Coronary artery (tissue), 2 donors: ENCODE measurements around the gene CYP4F3.

ENCODE experiments used
- DNase-seq: peaks from one replicate; pipeline ENCODE4 v3.0.0-alpha.2; 2017; ENCODE audit warnings: low spot score
- H3K27ac ChIP-seq, 2 donors: fragments of 200-600 bp; sonication (generic); one replicate each; pipeline ENCODE4 v1.5.1; 2016 to 2019
- H3K4me3 ChIP-seq: fragments of 200-600 bp; sonication (generic); 2 replicates; pipeline ENCODE4 v1.5.1; 2016; ENCODE audit warnings: mild to moderate bottlenecking, moderate library complexity
- TF ChIP-seq, protein P1 (sequence below): fragments of 200-600 bp; sonication (generic); IDR thresholded peaks from one replicate; pipeline ENCODE4 v1.5.1; 2019; ENCODE audit warnings: antibody characterized with exemption

Gene CYP4F3

DNA sequence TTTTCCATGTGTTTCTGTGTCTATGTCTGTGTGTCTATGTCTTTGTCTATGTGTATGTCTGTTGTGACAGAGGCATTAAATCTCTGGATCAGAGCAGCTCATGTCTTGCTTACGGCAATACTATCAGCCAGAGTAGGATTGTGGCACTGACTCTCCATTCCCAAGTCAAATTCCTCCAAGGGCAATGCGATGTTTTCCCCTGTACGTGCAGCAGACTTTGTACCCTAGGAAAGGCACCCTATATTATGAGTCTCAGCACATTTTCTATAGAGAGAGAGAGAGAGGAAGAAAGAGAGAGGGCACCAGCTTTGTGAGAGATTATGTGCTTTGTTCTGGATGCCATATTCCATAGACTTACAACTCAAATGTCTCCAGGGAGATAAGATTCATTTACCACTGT, 11.1 kb downstream of the CYP4F3 start:
- no peak overlapping the region for H3K27ac ChIP-seq
- TF ChIP-seq, protein P1, sequence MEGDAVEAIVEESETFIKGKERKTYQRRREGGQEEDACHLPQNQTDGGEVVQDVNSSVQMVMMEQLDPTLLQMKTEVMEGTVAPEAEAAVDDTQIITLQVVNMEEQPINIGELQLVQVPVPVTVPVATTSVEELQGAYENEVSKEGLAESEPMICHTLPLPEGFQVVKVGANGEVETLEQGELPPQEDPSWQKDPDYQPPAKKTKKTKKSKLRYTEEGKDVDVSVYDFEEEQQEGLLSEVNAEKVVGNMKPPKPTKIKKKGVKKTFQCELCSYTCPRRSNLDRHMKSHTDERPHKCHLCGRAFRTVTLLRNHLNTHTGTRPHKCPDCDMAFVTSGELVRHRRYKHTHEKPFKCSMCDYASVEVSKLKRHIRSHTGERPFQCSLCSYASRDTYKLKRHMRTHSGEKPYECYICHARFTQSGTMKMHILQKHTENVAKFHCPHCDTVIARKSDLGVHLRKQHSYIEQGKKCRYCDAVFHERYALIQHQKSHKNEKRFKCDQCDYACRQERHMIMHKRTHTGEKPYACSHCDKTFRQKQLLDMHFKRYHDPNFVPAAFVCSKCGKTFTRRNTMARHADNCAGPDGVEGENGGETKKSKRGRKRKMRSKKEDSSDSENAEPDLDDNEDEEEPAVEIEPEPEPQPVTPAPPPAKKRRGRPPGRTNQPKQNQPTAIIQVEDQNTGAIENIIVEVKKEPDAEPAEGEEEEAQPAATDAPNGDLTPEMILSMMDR, result no peak
- no peak for DNase-seq
- no peak overlapping the region for H3K4me3 ChIP-seq

DNA sequence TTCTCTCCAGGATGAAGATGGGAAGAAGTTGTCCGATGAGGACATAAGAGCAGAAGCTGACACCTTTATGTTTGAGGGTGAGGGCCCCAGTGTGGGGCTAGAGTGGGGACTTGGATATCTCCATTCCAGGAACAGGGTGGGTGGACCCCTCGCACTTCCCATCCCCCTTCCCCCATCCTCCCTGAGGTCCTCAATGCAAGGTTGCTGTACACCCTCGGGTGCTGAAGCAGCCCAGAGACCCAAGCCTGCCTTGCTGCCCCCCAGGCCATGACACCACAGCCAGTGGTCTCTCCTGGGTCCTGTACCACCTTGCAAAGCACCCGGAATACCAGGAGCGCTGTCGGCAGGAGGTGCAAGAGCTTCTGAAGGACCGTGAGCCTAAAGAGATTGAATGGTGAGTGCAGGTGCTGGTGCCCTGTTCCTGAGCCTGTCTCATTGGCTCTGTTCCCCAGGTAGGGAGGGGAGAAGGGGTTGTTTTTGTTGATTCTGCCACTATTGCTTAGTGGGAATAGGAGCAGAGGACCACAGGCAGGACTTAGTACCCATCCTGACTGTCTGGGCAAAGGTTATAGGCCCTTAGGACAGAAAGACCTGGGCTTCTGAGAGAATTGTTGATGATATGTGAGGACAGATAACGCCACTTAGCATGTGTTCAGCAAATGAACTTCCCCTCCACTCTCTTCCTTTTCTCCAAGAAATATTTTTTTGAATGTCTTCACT, 12.0 kb downstream of the CYP4F3 start:
- Histone ChIP-seq H3K27ac (no peak overlapping the region), H3K4me3 (no peak overlapping the region)
- TF ChIP-seq, protein P1, result no peak
- DNase-seq, result no peak

DNA sequence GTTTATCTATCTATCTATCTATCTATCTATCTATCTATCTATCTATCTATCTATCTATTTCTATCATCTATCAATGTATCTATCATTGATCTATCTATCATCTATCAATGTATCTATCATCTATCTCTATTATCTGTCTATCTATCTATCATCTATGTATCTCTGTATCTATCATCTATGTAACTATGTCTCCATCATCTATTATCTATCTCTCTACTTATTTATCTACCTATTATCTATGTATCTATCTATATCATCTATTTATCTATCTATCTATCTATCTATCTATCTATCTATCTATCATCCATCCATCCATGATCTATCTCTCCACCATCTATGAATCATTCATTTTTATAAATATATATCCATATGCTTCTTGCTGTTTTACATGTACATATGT, 15.8 kb downstream of the CYP4F3 start:
- H3K27ac ChIP-seq, result no peak overlapping the region
- DNase-seq, result no peak
- TF ChIP-seq, protein P1, result no peak
- no peak overlapping the region for H3K4me3 ChIP-seq

DNA sequence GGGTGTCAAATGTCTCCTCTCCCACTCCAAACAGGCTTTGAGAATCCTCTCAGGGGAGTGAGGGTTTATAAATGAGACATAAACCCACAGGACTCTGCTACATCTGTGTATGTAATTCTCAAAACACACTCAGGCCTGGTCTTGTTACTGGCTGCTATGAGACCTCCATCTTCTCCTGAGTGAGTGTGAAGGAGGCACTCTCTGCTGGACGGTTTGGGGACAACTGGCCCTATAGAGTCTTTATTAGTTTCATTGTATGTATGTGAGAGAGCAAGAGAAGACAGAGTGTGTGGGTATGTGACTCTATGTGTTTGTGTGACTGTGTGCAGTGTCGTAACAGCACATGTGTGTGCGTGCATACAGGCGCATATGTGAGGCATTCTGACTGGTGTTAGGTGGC, 22.6 kb downstream of the CYP4F3 start:
- Histone ChIP-seq H3K4me3 (no peak overlapping the region), H3K27ac (no peak overlapping the region)
- TF ChIP-seq, protein P1, result no peak
- DNase-seq, result no peak

DNA sequence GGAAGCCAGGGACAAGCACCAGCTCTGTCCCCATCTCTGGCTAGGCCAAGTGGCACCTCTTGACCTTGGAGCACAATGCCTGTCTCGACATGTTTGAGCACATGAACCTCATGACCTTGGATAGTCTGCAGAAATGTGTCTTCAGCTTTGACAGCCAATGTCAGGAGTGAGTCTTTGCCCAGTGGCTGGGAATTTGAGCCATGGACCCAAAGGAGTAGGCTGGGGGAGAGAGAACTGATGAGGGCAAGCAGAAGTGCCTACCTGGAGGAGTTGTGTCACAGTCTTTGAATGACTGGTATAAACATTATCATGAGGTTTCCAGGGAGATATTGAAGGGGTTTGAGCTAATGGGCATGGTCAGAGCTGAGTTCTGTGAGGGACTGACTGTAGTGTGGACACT, 25.5 kb downstream of the CYP4F3 start:
- TF ChIP-seq, protein P1, result no peak
- no peak overlapping the region for H3K4me3 ChIP-seq
- DNase-seq, result no peak
- no peak overlapping the region for H3K27ac ChIP-seq

DNA sequence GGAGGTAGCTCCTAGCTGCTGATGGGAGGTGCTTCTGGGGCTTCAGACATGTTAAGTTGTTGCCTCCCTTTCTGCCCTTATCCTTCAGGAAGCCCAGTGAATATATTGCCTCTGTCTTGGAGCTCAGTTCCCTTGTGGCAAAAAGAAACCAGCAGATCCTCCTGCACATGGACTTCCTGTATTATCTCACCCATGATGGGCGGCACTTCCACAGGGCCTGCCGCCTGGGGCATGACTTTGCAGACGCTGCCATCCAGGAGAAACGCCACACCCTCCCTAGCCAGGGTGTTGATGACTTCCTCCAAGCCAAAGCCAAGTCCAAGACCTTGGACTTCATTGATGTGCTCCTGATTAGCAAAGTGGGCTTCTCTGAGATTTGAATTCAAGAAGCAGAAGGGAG, 26.2 kb downstream of the CYP4F3 start:
- TF ChIP-seq, protein P1, result no peak
- no peak for DNase-seq
- Histone ChIP-seq H3K27ac (no peak overlapping the region), H3K4me3 (no peak overlapping the region)

DNA sequence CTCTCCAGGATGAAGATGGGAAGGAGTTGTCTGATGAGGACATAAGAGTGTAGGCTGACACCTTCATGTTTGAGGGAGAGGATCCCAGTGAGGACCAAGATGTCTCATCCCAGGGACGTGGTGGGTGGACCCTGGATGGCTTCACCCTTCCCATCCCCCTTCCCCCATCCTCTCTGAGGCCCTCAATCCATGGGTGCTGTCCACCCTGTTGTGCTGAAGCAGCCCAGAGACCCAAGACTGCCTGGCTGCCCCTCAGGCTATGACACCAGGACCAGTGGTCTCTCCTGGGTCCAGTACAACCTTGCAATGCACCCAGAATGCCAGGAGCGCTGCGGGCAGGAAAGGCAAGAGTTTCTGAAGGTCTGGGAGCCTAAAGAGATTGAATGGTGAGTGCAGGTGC, 28.7 kb downstream of the CYP4F3 start:
- H3K27ac ChIP-seq, result no peak overlapping the region
- DNase-seq, result no peak
- TF ChIP-seq, protein P1, result no peak
- no peak overlapping the region for H3K4me3 ChIP-seq
